ENCODE data around the gene PHKB.

PHKB gene

DNA sequence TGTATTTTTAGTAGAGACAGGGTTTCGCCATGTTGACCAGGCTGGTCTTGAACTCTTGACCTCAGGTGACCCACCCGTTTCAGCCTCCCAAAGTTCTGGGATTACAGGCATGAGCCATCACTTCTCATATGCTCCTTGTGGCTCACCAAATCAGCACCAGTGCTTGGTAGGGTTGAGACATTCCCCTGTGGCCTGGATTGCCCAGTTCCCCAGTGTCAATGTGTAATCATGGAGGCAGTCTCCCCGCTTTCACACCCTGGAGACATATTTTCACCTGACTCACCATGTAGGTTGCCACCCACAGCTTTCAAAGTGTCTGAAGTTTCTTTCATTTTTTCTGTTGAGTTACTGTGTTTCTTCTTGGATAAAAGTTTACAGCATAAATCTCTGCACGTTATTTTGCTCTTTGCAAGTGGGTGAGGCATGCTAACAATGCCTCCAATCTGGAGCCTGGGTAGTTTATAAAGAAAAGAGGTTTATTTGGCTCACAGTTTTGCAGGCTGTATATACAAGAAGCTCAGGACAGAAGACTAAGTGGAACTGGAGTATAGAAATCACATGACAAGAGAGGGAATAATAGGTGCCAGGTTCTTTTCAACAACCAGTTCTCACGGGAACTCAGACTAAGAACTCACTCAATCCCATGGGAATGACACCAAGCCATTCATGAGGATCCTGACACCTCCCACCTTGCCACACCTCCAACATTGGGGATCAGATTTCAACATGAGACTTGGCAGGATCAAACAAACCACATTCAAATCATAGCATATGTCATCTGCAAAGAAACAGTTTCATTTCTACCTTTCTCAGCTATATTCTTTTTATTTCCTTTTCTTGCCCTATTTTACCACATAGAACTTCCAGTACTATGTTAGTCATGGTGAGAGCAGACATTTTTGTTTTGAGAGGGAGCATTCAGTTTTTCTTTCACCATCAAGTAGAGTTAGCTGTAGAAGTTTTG lies 113.2 kb downstream of the PHKB start:
- peak; percentile 96 for DNase-seq

DNA sequence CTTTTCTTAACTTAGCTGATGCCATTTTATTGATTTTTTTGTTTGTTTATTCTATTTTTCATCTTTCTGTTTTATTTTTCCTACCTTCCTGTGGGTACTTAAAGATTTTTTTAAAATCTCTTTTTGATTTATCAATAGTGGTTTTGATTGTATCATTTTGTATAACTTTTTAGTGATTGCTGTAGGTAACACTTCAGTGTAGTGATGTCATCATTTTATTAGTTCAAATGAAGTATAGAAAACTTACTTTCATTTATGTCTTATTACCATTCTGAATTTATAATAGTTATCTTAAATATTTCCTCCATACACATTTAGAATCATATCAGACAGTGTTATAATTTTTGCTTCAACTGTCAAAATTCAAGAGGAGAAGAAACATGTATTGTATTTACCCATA lies 115.9 kb downstream of the PHKB start:
- DNase-seq, result no peak

DNA sequence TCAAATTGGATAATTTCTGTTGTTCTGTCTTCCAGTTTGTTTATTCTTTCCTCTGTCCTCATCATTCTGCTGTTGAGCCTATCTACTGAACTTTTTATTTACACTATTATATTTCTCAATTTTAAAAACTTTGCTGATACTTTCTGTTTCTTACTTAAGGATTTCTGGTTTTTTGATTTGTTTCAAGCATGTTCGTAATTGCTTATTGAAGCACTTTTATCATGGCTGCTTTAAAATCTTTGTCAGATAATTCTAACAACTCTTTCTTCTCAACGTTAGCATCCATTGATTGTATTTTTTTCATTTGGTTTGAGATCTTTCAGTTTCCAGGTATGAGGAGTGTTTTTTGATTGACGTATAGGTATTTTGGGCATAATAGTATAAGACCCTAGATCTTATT lies 116.9 kb downstream of the PHKB start:
- no peak for DNase-seq

DNA sequence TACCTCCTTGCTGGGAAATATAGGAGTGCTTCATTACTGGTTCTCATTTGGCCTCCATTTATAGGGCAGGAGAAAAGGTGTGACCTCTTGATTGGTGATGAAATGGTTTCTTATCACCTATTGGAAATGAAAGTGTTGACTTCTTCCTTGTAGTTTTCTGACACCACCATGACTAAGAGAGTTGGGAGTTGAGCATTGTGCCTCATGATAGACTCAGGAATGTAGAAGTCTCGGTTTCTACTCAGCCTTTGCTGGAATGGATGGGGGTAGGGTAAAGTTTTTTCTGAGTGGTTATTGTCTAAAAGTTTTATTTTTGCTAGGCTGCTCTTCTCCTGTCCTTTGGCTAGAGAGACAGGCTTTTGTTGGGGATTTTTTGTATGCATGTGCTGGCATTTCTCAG lies 117.4 kb downstream of the PHKB start:
- no peak for DNase-seq

DNA sequence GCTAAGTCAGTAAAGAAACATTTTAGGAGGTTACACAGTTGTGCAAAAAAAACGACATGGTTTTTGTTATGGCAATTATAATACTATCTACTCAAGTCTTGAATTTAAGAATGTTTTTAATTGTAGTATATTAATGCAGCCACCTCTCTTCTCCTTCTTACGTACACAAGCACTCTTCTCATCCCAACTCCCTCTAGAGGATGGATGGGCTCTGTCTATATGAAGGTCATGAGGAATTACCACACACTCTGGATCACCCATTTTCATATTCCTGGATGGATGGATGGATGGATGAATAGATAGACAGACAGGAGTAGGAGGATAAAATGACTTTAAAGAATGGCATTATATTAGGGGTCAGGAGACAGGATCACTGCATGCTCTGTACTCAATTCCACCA lies 120.0 kb downstream of the PHKB start:
- no peak for DNase-seq

DNA sequence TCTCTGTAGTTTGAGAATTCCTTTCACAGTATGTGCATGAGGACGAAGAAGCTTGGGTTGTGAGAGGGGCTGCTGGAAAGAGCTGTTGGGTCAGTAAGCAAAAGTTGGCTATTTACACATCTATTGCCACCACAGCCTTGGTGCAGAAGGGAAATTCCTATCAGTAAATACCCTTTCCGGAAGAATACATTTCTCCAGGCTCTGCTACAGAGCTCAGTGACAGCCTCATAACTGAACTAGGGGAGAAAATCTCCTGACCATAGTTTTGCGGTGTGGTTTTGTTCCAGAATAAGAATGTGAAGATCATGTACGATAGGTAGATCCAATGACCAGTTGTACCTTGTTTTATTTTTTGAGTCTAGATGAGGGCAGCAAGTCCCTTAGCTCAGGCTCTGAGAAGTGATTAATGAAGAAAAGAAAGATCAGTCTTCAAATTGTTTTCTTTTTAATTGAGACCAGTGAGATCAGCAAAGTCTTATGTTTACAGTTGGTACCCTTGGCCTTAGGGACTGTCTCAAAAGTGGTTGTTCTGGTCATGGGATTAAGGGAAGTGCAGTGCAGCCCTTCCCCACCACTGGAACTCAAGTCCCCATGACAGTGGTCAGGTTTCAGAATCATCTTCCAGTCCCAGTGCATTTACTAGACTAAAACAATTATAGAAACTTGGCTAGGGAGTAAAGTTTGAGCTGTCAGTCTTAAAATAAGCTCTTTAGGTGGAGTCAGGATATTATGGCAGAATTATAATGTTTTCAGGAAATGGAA lies 123.5 kb downstream of the PHKB start:
- no peak for DNase-seq

DNA sequence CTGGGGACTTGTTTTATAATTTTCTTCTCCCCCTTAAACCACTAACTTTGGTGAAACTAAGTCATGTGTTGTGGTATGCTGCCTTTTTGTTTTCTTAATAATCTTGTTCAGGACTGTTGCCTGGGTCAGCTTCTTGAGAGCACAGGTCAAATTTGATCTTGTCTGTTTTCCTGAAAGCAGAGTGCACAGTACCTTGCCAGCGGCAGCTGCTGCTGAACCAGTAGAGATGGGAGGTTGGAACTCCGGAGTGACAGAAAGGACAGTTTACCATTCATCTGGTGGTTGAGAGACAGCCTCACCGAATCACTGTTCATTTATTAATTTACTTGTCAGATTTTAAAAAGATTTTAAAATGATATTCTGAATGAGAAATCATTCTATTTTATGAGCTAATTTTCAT lies 125.0 kb downstream of the PHKB start:
- DNase-seq, result no peak

GRCh38 chr16:47590472-47590871 lies 129.3 kb downstream of the PHKB start:
- no peak for DNase-seq

DNA sequence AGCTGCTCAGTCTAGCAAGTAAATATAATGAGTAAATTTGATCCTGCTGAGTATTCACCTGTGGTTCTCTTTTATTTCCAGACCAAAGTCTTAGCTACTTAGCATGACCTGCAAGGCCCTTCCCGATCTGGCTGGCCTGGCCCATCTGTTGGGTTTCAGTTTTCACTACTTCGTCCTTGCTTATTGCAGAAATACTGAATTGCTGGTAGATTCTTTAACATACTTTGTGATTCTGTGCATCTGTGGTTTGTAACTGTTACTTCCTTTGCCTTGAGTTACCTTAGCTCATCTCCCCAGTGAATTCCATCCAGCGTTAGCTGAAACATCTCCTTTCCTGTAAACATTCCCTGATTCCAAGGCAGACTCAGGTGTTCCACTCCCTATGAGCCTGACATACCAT lies 131.1 kb downstream of the PHKB start:
- peak; percentile 90 for DNase-seq

- no peak for DNase-seq
These were observed 138.4 kb downstream of the PHKB start for GRCh38 chr16:47599512-47599911.

- DNase-seq, result no peak
These were observed 139.2 kb downstream of the PHKB start for GRCh38 chr16:47600376-47600775.

DNA sequence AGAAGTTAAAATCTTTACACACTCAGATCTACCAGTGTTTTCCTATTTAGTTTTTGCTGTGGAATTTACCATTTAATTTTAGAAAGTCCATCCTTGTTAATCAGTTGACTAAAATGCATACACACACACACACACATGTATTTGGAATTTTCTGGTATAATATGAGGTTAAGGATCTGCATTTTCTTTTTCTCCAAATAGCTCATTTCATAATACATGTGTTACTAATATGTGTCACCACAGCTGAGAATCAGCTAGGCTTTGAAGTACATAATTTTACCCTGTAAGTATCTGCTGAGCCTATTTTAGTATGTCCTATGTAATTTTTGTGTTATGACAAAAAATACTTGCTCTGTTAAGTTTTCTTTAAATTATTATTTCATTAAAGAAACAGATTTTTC lies 143.2 kb downstream of the PHKB start:
- no peak for DNase-seq

GRCh38 chr16:47611042-47611441 lies 149.9 kb downstream of the PHKB start:
- no peak for DNase-seq

GRCh38 chr16:47611848-47612493 lies 150.8 kb downstream of the PHKB start:
- no peak for DNase-seq

GRCh38 chr16:47612711-47613110 lies 151.6 kb downstream of the PHKB start:
- no peak for DNase-seq

- no peak for DNase-seq
These were observed 152.1 kb downstream of the PHKB start for GRCh38 chr16:47613251-47613650.

GRCh38 chr16:47617732-47618131 lies 156.6 kb downstream of the PHKB start:
- no peak for DNase-seq

GRCh38 chr16:47622451-47623176 lies 161.5 kb downstream of the PHKB start:
- DNase-seq, result no peak

DNA sequence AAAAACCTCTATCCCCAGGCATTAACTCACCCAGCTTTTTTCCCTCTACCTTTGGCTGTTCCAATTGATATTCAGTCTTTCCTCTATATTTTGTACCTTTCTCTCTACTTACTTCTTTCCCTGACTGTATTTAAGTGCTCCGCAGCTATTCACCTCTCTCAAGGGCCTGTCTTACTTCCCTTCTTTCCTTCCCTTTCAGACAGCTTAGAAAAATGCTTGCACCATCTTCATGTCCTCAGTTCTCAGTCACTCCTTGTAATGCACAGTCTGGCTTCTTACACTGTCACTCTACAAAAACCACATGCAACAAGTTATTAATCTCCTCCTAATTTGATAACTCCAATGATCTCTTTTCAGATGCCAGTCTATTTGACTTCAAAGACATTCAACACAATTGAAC lies 163.4 kb downstream of the PHKB start:
- no peak for DNase-seq

DNA sequence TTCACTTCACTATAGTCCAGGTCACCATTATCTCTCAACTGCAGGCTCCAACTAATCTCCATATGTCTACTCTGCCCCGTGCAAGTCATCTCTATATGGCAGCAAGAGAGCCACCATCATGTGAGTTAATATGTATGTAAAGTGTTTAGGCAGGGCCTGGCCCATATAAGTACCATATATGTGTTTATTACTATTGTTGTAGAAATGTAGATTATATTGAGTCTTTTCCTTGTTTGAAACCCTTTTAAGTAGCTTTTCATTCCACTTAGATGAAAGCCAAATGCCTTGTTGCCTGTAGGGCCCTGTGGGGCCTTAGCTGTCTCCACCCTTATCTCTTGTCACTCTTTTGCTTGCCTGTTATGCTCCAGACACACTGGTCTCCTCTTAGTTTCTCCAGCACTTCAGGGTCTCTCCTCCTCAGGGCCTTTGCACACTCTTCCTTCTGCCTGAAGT lies 164.0 kb downstream of the PHKB start:
- DNase-seq, result no peak

DNA sequence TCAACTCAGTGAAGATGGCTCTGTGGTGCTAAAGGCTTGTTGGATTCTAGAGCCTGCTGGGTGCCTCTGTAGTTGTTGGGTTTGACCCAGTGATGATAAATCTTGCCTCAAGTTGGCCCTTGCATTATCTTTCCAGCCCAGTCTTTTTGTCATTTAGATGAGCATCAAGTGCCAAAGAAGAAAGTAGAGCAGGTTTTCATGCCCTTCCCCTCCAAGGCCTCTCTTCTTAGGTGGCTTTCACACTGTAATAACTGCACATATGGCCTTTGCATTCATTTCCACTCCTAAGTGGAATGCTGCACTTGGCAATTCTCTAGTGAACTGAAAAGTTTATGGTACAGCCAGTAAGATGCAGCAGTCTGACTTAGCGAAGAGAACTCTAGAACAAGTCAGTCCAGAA lies 165.1 kb downstream of the PHKB start:
- DNase-seq, result no peak

DNA sequence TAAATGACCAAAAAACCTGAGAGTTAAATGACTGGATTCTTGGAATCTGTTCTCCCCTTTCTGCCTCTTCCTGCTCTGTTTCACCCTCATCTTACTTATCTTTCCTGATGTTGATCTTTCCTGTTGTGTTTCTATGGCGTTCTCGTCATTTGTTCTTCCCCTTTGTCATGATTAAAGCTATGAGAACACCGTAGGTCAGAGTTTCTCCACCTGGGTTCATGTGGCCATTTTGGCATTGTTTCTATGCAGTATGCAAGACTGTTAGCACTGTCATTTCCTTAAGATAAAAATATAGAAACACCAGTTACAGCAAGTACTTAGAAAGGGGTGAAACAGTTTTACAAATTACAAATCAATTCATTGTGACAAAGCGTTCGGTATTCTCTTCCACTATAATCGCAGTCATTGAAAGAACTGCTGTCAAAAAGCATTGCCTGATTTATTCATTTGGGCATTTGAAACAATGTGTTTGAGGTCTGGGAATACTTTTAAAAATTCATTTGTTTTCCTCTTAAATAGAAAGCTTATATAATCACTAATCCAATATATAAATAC lies 166.0 kb downstream of the PHKB start:
- DNase-seq, result no peak

DNA sequence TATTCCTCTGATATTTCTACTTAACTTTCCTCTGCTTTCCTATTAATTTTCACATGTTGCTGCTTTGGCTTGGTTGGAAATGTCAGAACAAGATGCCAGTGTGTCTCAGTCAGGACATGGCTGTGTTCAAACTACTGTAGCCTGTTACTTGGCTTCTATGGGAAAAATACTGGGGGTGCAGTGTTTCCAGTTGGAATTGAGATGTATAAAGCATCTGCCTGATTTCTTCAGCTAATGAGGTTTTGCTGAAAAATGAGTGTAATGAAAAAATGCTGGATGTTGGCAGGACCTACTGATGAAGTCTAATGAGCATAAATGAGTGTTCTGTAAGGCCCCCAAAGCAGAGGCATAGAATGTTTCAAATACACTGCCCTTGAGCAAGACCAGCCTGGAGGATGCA lies 166.6 kb downstream of the PHKB start:
- no peak for DNase-seq

Measured in NCI-H2171 treated with DMSO at 0.1 percent for 48 hours (cell line).